ENCODE results near the gene SEC22A. TPM values are rescaled to one million over a fixed set of nuclear protein-coding genes. Genes with fewer than 3 reads are reported as not detected.
A peak's percentile ranks its signal among the peaks of the same experiment; 100 is the strongest.
"Not testable (repeated sequence)": the region's sequence is repeated elsewhere in the genome, so short reads cannot be mapped to it uniquely, and the experiment has no call there.

SEC22A gene
- total RNA-seq, 5 donors from 2014 or later (not counting 1 experiment from before 2014, with no cell fraction given) = 14.4 to 22.5 (median 18.7) TPM

GRCh38 chr3:123194552-123194951 lies 7.2 kb upstream of the SEC22A start:
- Histone ChIP-seq H3K27me3 (replicated peaks in 1 of 2; ENCODE audit: control insufficient read depth in 2 of 2, extremely low read depth in 1 of 2, insufficient read depth in 2 of 2, low read length in 1 of 2) (no peaks in the 10 kb centered on the region), H3K4me1 (ENCODE audit: control insufficient read depth in 1 of 2, extremely low read depth in 1 of 2, insufficient read depth in 2 of 2, low read length in 2 of 2) (no peaks in the 10 kb centered on the region), H3K27ac (ENCODE audit: low read length) (no peak overlapping the region), H3K4me3 (ENCODE audit: control insufficient read depth in 1 of 2, extremely low read depth in 1 of 2, low read length in 1 of 2) (no peak overlapping the region), H3K9me3 (no peaks in the 10 kb centered on the region), H3K36me3 (ENCODE audit: control insufficient read depth in 2 of 2, extremely low read depth in 1 of 2, insufficient read depth in 1 of 2, low read length in 1 of 2) (no peaks in the 10 kb centered on the region)
- no peaks in the 10 kb centered on the region for H3K36me3 Mint-ChIP-seq
- 91% methylated on average over 4 of the region's 10 CpGs for WGBS (ENCODE audit: insufficient coverage)
- CTCF ChIA-PET = no interaction called here
- DNase-seq = no peak
- H3K27me3 Mint-ChIP-seq = no peaks in the 10 kb centered on the region
- POLR2A ChIA-PET = interaction anchor here in 1 of 2 donors (0.7 kb wide), 1 partner anchor 446 kb away, joined by 4 read pairs; no protein-coding TSS in a partner anchor
- H3K27ac Mint-ChIP-seq = no peak overlapping the region
- ATAC-seq (replicated peaks in 1 of 4) = no peak
- H3K9me3 Mint-ChIP-seq = peaks cover 0 to 8% (median 4%) of the 10 kb centered on the region in 3 donors
- H3K4me1 Mint-ChIP-seq = no peaks in the 10 kb centered on the region
- no peak overlapping the region for H3K4me3 Mint-ChIP-seq

- ATAC-seq (replicated peaks in 1 of 4) (no peak), DNase-seq (no peak)
- peaks cover 0 to 15% (median 8%) of the 10 kb centered on the region in 3 donors for H3K9me3 Mint-ChIP-seq
- ChIA-PET CTCF (interaction anchor here in 1 of 2 donors (0.6 kb wide), 2 partner anchors 266 to 729 kb away, joined by 3 to 4 read pairs; no protein-coding TSS in a partner anchor), POLR2A (interaction anchor here (0.6 to 1.2 kb wide), 4 partner anchors 12 to 520 kb away, joined by 3 to 9 read pairs (median 4); no protein-coding TSS in a partner anchor)
- H3K4me3 Mint-ChIP-seq = no peak overlapping the region
- Histone ChIP-seq H3K4me1 (ENCODE audit: control insufficient read depth in 1 of 2, extremely low read depth in 1 of 2, insufficient read depth in 2 of 2, low read length in 2 of 2) (peaks cover 9 to 18% of the 10 kb centered on the region in 2 experiments), H3K27me3 (replicated peaks in 1 of 2; ENCODE audit: control insufficient read depth in 2 of 2, extremely low read depth in 1 of 2, insufficient read depth in 2 of 2, low read length in 1 of 2) (no peaks in the 10 kb centered on the region), H3K9me3 (no peaks in the 10 kb centered on the region), H3K27ac (ENCODE audit: low read length) (no peak overlapping the region), H3K36me3 (ENCODE audit: control insufficient read depth in 2 of 2, extremely low read depth in 1 of 2, insufficient read depth in 1 of 2, low read length in 1 of 2) (no peaks in the 10 kb centered on the region), H3K4me3 (ENCODE audit: control insufficient read depth in 1 of 2, extremely low read depth in 1 of 2, low read length in 1 of 2) (no peak overlapping the region)
- H3K27ac Mint-ChIP-seq = no peak overlapping the region
- no peaks in the 10 kb centered on the region for H3K27me3 Mint-ChIP-seq
- peaks cover 16 to 23% (median 22%) of the 10 kb centered on the region in 3 donors for H3K4me1 Mint-ChIP-seq
- no peaks in the 10 kb centered on the region for H3K36me3 Mint-ChIP-seq
- no CpG with 5 or more reads among the region's 1 CpG for WGBS (ENCODE audit: insufficient coverage)
These were observed 3.4 kb upstream of the SEC22A start for GRCh38 chr3:123198372-123198771.

GRCh38 chr3:123201223-123201556 lies 553 bp upstream of the SEC22A start:
- Histone ChIP-seq H3K27me3 (replicated peaks in 1 of 2; ENCODE audit: control insufficient read depth in 2 of 2, extremely low read depth in 1 of 2, insufficient read depth in 2 of 2, low read length in 1 of 2) (no peaks in the 10 kb centered on the region), H3K4me1 (ENCODE audit: control insufficient read depth in 1 of 2, extremely low read depth in 1 of 2, insufficient read depth in 2 of 2, low read length in 2 of 2) (peaks cover 9 to 18% of the 10 kb centered on the region in 2 experiments), H3K27ac (ENCODE audit: low read length) (peak overlapping the region; percentile 98), H3K9me3 (no peaks in the 10 kb centered on the region), H3K4me3 (ENCODE audit: control insufficient read depth in 1 of 2, extremely low read depth in 1 of 2, low read length in 1 of 2) (peak overlapping the region; percentile 76 to 91), H3K36me3 (ENCODE audit: control insufficient read depth in 2 of 2, extremely low read depth in 1 of 2, insufficient read depth in 1 of 2, low read length in 1 of 2) (no peaks in the 10 kb centered on the region)
- WGBS (ENCODE audit: insufficient coverage) = 0% methylated on average over 1 of the region's 6 CpGs
- ATAC-seq (replicated peaks in 1 of 4) (no peak), DNase-seq (no peak)
- POLR2A ChIA-PET = interaction anchor here in 1 of 2 donors (1.0 to 1.8 kb wide), 4 partner anchors 48 to 785 kb away, joined by 4 to 11 read pairs (median 7); partner anchors contain the start of genes HSPBAP1, KPNA1 and WDR5B
- Mint-ChIP-seq H3K4me3 (peak overlapping the region; percentile 84 to 92 (median 92)), H3K27me3 (no peaks in the 10 kb centered on the region), H3K4me1 (peaks cover 25 to 30% (median 28%) of the 10 kb centered on the region in 3 donors), H3K27ac (peak overlapping the region; percentile 97 to 98), H3K9me3 (peaks cover 0 to 15% (median 8%) of the 10 kb centered on the region in 3 donors), H3K36me3 (no peaks in the 10 kb centered on the region)
- CTCF ChIA-PET = no interaction called here

- ChIA-PET CTCF (interaction anchor here in 1 of 2 donors (0.7 kb wide), 1 partner anchor 1378 kb away, joined by 3 read pairs; no protein-coding TSS in a partner anchor), POLR2A (interaction anchor here in 1 of 2 donors (1.0 to 1.8 kb wide), 5 partner anchors 13 to 818 kb away, joined by 4 to 11 read pairs (median 6); partner anchors contain the start of genes FAM162A, HSPBAP1 and KPNA1)
- H3K4me3 ChIP-seq (ENCODE audit: control insufficient read depth in 1 of 2, extremely low read depth in 1 of 2, low read length in 1 of 2) = peak overlapping the region; percentile 70 to 91
- whole genome bisulfite sequencing (ENCODE audit: insufficient coverage) = 7% methylated on average over 7 of the region's 7 CpGs
- H3K9me3 ChIP-seq = no peaks in the 10 kb centered on the region
- Mint-ChIP-seq H3K36me3 (no peaks in the 10 kb centered on the region), H3K27me3 (no peaks in the 10 kb centered on the region), H3K27ac (peak overlapping the region; percentile 97 to 98), H3K4me1 (peaks cover 25 to 34% (median 30%) of the 10 kb centered on the region in 3 donors), H3K9me3 (peaks cover 0 to 15% (median 8%) of the 10 kb centered on the region in 3 donors), H3K4me3 (peak overlapping the region; percentile 84 to 92 (median 92))
- ATAC-seq (replicated peaks in 1 of 4) = no peak
- peak in 1 of 35 experiments; percentile 2 for DNase-seq
- no peaks in the 10 kb centered on the region for H3K27me3 ChIP-seq (replicated peaks in 1 of 2; ENCODE audit: control insufficient read depth in 2 of 2, extremely low read depth in 1 of 2, insufficient read depth in 2 of 2, low read length in 1 of 2)
- H3K4me1 ChIP-seq (ENCODE audit: control insufficient read depth in 1 of 2, extremely low read depth in 1 of 2, insufficient read depth in 2 of 2, low read length in 2 of 2) = peaks cover 9 to 18% of the 10 kb centered on the region in 2 experiments
- no peaks in the 10 kb centered on the region for H3K36me3 ChIP-seq (ENCODE audit: control insufficient read depth in 2 of 2, extremely low read depth in 1 of 2, insufficient read depth in 1 of 2, low read length in 1 of 2)
- H3K27ac ChIP-seq (ENCODE audit: low read length) = peak overlapping the region; percentile 98
These were observed 708 bp downstream of the SEC22A start for GRCh38 chr3:123202451-123202850.

- ATAC-seq (replicated peaks in 1 of 4) = no peak
- Histone ChIP-seq H3K4me1 (ENCODE audit: control insufficient read depth in 1 of 2, extremely low read depth in 1 of 2, insufficient read depth in 2 of 2, low read length in 2 of 2) (no peaks in the 10 kb centered on the region), H3K9me3 (no peaks in the 10 kb centered on the region), H3K27ac (ENCODE audit: low read length) (no peak overlapping the region), H3K4me3 (ENCODE audit: control insufficient read depth in 1 of 2, extremely low read depth in 1 of 2, low read length in 1 of 2) (no peak overlapping the region), H3K27me3 (replicated peaks in 1 of 2; ENCODE audit: control insufficient read depth in 2 of 2, extremely low read depth in 1 of 2, insufficient read depth in 2 of 2, low read length in 1 of 2) (no peaks in the 10 kb centered on the region), H3K36me3 (ENCODE audit: control insufficient read depth in 2 of 2, extremely low read depth in 1 of 2, insufficient read depth in 1 of 2, low read length in 1 of 2) (peaks cover 4 to 13% of the 10 kb centered on the region in 2 donors)
- CTCF ChIA-PET = no interaction called here
- no peak overlapping the region for H3K4me3 Mint-ChIP-seq
- H3K4me1 Mint-ChIP-seq = peaks cover 19 to 41% (median 22%) of the 10 kb centered on the region in 3 donors
- H3K27ac Mint-ChIP-seq = no peak overlapping the region
- no peaks in the 10 kb centered on the region for H3K27me3 Mint-ChIP-seq
- no CpG with 5 or more reads among the region's 1 CpG for WGBS (ENCODE audit: insufficient coverage)
- H3K36me3 Mint-ChIP-seq = peaks cover 47% of the 10 kb centered on the region
- POLR2A ChIA-PET = no interaction called here
- no peak for DNase-seq
- H3K9me3 Mint-ChIP-seq = no peaks in the 10 kb centered on the region
These were observed 17.2 kb downstream of the SEC22A start for GRCh38 chr3:123218990-123219389.

GRCh38 chr3:123221369-123221768 lies 19.6 kb downstream of the SEC22A start:
- H3K27ac Mint-ChIP-seq; H3K4me3 Mint-ChIP-seq; H3K9me3 Mint-ChIP-seq; POLR2A ChIA-PET; ATAC-seq (replicated peaks in 1 of 4); H3K27me3 ChIP-seq (replicated peaks in 1 of 2; ENCODE audit: control insufficient read depth in 2 of 2, extremely low read depth in 1 of 2, insufficient read depth in 2 of 2, low read length in 1 of 2); H3K4me3 ChIP-seq (ENCODE audit: control insufficient read depth in 1 of 2, extremely low read depth in 1 of 2, low read length in 1 of 2); DNase-seq; H3K27me3 Mint-ChIP-seq; H3K9me3 ChIP-seq; H3K27ac ChIP-seq (ENCODE audit: low read length); H3K4me1 ChIP-seq (ENCODE audit: control insufficient read depth in 1 of 2, extremely low read depth in 1 of 2, insufficient read depth in 2 of 2, low read length in 2 of 2): not testable (repeated sequence)
- WGBS (ENCODE audit: insufficient coverage) = no CpG with 5 or more reads among the region's 4 CpGs
- Mint-ChIP-seq H3K4me1 (peaks cover 14 to 24% (median 14%) of the 10 kb centered on the region in 3 donors), H3K36me3 (peaks cover 42% of the 10 kb centered on the region)
- CTCF ChIA-PET = interaction anchor here in 1 of 2 donors (0.6 kb wide), 1 partner anchor 204 kb away, joined by 3 read pairs; no protein-coding TSS in a partner anchor
- peaks cover 9 to 19% of the 10 kb centered on the region in 2 donors for H3K36me3 ChIP-seq (ENCODE audit: control insufficient read depth in 2 of 2, extremely low read depth in 1 of 2, insufficient read depth in 1 of 2, low read length in 1 of 2)
